HG03139 (cell line): ENCODE data around the gene DUSP15.
"Not testable (repeated sequence)": the region's sequence is repeated elsewhere in the genome, so short reads cannot be mapped to it uniquely, and the experiment has no call there.

Source experiments
- ATAC-seq: cut with Tn5 transposase; IDR thresholded peaks from one replicate; pipeline ENCODE4 v1.9.1; 2021; ENCODE audit not compliant: unreplicated experiment

The DUSP15 gene, protein sequence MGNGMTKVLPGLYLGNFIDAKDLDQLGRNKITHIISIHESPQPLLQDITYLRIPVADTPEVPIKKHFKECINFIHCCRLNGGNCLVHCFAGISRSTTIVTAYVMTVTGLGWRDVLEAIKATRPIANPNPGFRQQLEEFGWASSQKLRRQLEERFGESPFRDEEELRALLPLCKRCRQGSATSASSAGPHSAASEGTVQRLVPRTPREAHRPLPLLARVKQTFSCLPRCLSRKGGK

DNA sequence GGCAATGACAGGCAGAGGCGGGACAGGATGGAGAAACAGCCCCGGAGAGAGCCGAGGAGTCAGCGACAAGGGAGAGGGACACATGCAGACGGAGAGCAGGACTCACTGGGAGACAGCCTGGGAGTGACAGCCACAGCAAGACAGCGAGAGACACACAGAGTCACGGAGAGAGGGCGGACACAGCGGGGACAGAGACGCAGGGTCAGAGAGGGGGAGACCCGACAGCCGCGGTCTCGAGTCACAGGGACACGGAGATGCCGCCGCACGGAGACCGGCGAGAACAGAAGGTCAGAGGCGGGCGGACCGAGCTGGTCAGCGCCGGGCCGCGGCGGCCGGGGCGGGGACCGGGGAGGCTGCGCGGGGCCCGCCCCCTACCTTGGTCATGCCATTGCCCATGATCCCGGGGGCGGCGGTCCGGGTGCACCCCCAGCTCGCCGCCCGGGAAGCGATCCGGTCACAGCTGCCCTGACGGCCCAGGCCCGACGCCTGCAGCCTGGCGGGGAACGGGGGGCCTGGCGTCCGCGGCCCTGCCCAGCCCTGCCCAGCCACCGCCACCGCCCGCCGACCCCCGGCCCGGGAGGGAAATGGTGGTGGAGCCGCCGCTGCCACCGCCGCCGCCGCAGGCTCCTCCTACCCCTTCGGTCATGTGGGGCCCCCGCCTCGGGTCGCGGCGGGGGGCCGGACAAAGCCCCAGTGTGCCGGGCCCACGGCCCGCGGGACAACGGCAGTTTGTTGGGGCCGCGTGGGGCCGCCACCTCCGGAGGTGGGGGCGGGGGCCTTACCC lies at the start of gene DUSP15, which contains the start of gene TTLL9:
DUSP15 (minus strand) TSS at position 586 of the 784 bp plus-strand sequence; CDS start at position 396, 190 bp downstream.
TTLL9 (plus strand) TSS at position 693 of the 784 bp plus-strand sequence. CDS start 493 bp downstream, outside the sequence.
- no peak for ATAC-seq

DNA sequence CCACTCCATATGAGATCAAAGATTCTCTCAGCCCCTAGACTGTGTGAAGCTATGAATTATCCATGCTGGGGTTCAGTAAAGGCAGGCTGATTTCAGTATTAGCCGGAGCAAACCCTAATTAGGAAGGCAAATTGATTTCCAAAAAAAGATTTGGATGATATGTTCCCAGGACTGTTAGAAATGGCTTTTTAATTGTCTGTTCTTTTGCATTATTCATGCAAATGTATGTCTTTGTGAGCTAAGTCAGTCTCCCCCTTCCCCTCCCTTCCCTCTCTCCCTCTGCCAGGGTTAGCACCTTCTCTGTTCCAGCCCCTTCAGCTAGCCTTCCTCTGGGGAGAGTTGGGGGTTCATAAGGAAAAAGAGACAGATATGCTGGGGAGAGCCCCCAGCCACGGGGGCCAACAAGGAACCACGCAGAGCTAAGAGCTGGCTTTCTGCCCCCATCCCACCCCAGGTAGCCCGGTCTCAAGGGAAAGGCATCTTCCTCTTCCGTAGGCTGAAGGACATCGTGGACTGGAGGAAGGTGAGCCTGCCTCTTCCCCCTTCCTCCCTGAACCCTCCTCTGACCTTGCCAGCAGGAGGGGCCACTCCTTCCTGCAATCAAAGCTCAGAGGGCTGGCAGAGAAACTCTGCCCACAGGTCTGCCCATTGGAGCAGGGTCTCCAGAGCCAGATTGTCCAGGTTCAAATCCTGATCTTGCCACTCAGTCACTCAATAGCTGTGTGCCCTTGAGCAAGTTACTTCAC lies 49.3 kb upstream of the DUSP15 start:
- no peak for ATAC-seq

DNA sequence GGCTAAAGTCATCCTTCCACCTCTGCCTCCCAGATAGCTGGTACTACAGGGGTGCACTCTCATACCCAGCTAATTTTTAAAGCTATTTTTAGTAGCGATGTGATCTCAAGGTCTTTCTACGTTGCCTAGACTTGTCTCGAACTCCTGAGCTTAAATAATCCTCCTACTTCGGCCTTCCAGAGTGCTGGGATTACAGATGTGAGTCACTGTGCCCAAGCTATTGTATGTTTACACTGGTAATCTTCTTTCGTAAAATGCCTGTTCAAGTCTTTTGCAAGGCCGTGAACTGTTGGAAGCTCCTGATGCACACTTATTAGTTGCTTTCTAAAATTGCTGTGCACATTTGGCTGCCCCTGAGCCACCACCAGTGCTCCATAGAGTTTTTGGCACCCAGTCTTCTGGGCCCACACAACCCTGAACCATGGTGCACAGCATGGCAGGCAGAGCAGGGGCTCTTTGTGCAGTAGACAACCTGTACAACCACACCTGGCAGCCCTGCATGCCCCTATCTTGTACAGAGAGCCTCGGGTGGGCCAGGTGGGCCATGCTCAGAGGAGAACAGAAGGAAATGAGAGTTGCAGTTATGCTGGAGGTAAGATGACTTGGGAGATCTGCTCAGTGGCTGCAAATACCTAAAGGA lies 48.3 kb upstream of the DUSP15 start:
- ATAC-seq, result no peak

DNA sequence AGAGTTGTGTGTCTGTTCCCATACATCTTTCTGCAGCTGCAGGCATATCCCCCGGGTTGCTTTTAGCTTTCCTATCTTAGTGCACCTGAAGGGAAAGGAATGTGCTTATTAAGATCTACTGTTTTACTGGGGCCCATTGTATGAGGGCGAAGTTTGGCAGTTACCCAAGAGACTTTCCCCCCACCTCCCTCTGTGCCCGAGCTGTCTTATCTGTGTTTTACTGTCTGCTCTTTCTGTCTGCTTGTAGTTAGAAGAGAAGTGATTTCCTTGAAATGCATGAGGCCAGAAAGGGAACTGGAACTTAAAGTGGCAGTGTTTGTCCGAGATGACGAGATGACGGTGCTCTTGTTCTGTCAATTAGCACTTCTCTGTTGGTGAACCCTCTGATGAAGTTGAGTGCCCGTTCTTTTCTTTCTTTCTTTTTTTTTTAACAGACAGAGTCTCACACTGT lies 47.7 kb upstream of the DUSP15 start:
- not testable (repeated sequence) for ATAC-seq

DNA sequence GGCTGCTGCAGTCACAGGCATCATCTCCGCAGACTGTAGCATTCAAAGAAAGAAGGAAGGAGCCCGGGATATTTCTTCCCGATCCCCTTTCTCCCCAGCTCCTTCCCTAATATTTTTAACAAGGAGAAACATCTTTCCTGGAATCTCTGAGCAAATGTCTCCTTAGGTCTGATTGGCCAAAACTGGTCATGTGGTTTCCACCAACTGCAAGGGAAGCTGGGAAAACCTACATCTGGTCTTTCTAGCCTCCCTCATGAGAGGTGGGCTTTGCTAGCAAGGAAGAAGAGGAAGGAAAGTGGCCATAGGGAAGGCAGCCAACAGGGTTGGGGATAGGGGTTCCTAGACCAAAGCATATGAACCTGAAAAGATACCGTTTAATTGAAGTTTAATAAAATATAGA lies 46.4 kb upstream of the DUSP15 start:
- ATAC-seq, result no peak

DNA sequence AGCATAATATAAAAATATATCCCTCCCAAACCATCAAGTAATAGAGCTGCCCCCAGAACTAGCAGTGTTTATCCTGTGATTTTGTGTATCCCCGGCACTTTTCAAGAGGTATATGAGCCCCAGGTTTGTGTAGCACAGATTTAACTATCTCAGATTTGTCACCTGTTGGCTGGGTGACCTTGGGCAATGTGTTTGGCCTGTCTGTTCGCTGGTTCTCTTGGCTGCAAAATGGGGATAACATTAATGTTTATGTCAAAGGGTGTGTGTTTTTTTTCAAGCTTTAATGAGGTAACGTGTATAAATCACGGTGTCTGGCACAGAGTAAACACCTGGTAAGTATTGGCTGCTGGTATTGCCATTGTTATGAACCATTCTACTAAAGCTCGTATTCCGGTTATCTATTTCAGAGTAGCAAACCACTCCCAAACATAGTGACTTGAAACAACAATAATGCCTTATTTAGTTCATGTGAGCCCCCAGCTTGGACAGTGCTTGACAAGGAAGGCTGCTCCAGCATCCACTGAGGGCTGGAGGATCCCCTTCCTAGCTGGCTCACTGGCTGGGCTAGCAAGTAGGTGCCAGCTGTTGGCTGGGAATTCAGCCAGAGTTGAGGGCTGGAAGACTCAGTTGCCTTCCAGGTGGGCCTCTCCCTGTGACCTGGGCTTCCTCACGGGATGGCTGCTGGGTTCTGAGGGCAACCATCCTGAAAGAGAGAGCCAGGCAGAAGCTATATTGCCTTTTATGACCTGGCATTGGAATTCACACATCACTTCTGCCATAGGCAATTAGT lies 45.4 kb upstream of the DUSP15 start:
- ATAC-seq, result no peak

DNA sequence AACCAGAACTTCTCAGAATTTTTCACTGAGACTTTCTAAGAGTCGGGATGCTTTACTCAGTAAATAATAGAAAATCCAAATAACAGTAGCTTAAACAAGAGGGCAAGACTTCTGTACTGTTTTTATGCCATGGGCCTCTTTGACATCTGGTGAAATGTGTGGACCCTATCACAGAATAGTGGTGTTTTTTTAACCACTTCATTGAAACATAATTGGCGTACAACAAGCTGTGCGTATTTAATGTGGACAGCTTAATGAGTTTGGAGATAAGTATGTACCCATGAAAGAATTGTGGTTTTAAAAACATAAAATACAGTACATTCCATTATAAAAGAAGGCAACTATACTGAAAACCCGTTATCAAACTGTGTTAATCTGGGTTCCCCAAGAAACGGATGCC lies 43.8 kb upstream of the DUSP15 start:
- ATAC-seq, result no peak

DNA sequence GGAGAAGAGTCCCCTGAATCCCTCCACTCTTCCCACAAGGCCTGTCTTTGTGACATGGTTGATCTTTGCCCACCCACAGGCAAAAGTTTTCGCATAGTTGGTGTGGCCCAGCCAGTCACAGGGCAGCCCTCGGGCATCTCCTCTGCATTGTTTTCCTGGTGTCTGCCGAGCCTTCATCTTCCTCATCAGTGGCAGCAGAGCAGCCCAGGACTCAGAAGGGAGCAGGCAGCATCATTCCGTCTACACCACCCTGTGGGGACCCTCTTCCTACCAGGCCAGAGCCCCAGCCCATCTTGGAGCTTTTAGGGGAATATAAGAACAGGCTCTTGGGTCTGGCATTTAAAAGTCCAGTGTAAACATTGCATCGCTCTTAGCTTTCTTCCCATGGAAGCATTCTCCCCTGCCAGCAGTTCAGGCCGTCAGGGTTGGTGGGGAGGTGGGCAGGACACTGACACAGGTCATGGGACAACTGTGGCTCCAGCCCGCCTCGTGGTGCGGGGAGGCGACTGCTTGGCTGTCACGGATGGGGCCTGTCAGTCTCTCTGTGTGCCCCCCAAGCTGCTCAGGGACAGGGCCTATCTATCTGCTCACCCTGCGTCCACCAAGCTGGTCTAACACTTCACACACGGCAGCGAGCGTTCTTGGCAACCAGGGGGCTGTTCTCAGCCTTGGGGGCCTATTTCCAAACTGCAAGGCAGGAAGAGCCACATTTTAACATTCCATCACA lies 43.3 kb upstream of the DUSP15 start:
- no peak for ATAC-seq

DNA sequence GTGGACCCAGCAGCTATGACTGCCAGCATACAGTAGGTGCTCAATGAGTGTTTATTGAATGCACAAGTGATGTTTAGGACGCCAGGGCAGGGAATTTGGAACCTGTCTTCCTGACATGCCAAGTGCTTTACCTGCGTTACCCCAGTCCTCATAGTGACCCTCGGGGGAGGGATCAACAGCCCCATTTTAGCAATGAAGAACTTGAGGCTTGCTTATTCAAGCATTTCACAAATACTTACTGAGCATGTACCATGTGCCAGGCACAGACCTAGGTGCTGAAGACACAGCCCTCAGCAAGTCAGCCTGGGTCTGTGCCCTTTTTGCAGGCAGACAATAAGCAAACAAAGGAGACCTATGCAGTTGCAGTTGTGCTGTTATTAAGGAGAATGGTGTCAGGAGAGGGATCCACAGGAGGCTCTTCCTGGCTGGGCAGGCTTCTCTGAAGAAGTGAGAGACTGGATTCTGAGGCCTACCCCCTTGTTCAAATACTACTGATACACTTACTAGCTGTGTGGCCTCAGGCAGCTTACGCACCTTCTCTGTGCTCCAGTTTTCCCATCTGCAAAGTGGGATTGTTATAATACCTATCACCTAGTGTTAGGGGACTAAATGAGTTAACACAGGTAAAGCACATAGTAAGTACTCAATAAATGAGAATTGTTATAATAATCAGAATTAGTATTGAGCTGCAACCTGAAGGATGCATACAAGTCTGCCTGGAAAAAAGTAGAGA lies 39.9 kb upstream of the DUSP15 start:
- ATAC-seq, result no peak

DNA sequence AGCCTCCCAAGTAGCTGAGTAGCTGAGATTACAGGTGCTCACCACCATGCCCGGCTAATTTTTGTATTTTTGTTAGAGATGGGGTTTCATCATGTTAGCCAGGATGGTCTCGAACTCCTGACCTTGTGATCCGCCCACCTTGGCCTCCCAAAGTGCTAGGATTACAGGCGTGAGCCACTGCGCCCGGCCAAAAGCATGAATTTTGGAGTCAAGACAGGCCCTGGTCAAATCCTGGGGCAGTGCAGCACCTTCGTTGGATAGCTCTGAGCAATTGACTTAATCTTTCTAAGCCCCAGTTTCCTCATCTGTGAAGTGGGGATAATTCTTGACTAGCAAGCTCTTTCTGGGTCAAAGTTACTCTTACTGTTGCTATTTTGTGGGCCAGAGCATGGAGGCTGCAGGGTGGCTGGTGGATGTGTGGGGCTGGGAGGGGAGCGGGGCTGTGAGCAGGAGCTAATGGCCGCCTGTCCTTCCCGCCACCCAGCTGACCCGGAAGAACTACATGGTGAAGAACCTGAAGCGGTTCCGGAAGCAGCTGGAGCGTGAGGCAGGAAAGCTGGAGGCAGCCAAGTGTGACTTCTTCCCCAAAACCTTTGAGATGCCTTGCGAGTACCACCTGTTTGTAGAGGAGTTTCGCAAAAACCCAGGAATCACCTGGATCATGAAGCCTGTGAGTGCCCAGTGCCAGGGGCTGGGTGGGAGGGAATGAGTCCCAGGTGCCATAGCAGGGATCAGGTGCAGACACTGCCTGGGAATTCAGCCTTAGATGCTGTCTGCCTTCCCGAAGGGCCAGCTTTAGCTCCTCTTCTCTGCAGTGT lies 39.1 kb upstream of the DUSP15 start:
- ATAC-seq, result no peak

DNA sequence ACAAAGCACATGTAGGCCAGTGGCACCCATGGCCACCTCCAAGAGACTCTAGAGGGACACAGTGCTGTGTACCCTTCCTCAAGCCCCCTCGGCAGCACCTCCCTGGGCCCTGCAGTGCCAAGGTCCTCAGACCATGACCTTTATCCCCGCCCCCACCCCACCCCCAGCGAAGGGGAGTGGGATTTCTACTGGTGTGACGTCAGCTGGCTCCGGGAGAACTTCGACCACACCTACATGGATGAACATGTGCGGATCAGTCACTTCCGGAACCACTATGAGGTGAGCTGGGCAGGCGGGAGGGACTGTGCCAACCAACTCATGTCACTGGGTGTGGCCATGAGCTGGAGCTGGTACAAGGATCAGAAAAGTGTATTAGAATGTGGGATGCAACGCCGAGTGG lies 38.1 kb upstream of the DUSP15 start:
- no peak for ATAC-seq

DNA sequence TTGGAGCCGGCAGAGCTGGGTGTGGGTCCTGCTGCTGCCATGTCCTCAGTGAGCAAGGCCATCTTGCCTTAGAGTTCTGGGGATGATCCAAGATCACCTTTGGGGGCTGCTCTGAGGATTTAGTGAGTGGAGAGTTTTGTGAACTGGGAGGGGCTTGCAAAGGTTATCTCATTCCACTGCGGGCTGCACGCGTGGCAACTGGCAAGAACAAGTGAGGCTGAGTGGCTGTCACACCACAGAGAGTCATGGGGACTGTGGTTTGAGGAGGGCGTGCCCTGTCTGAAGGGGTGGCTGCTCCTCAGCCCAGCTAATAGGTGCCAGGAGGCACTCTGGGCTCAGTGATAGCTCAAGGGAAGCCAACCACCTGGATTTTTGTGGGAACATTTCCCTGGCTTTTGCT lies 37.7 kb upstream of the DUSP15 start:
- no peak for ATAC-seq

DNA sequence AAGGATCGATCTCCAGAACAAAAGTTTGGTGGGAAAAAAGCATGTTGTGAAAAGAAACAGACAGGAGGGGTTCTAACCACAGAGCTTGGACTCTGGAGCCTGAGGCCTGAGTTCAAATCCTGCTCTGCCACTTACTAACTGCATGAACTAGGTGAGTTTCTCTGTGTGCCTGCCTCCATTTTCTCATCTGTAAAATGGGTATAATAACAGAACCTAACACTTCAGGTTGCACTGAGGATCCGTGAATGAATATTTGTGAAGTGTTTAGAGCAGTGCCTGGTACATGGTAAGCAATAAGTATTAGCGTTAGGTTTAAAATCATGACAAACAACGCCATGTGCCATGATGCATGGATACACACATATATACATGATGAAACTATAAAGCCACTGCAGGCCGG lies 36.7 kb upstream of the DUSP15 start:
- ATAC-seq, result no peak

DNA sequence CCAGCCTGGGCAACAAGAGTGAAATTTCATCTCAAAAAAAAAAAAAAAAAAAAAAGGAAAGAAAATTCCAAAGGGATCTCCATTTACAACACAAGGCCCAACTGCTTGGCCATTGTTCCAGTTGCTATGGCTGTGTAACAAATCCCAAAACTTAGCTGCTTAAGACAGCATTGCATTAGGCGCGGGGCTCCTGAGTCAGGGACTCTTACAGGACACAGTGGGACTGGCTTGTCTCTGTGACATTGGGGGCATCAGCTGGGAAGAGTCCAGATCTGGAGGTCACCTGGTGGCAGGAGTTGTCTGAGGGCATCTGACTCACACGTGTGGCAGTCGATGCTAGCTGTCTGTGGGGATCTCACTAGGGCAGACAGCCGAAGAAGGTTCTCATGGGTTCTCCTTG lies 35.7 kb upstream of the DUSP15 start:
- ATAC-seq, result no peak

DNA sequence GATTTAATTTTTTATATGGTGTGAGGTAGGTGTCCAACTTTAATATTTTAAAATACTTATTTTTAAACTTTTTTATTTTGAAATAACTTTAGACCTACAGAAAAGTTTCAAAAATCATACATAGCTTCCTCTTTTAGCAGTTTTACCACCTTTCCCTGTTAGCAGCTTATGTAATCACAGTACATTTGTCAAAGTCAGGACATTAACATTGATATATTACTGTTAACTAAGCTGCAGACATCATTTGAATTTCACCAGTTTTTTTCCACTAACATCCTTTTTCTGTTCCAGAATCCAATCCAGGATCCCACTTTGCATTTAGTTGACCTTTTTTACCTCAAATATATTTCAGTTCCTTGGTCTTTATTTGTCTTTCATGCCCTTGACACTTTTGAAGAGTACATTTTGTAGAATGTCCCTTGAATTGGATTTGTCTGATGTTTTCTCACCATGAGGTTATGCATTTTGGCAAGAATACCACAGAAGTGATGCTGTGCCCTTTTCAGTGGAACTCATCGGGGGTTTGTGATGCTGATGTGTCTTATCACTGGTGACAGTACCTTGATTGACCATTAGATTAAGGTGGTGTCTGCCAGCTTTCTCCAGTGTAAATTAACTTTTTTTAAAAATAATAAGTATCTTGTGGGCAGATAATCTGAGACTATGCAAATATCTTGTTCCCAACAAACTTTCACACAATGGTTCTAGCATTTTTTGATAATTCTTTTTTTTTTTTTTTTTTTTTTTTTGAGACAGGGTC lies 33.5 kb upstream of the DUSP15 start:
- no peak for ATAC-seq

DNA sequence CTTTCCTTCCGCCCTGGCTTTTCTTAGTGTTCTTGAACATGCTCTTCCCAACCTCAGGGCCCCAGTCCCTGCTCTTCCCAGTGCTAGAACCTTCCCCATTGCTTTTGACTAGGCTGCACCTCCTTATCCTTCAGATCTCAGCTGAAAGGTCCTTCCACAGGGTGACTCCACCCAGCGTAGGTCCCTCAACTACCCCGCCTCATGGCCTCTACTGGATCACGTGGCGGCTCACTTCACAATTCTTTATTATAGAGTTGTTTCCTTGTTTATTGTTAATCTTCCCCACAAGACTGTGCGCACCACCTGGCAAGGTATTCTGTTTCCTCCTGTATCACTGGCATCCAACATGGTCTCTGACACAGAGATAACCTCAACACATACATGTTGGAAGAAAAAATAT lies 31.3 kb upstream of the DUSP15 start:
- no peak for ATAC-seq

DNA sequence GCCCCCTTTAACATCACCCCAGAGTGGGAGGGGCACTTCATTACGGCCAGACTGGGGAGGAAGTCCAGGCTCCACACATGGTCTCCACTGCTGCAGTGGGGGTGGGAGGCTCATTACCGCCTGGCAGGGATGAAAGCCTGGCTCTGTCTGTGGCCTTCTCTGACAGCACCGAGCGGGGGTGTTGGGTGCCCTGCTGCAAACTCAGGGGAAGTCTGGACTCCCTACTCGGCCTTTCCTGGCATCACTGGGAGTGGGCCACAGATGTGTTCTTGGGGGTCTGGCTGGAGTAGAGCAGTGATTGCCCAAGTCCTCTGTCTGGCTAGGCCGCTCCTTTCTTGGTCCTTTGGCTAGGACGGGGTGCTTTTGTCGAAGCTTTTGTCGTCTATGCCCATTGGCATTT lies 27.2 kb upstream of the DUSP15 start:
- no peak for ATAC-seq

DNA sequence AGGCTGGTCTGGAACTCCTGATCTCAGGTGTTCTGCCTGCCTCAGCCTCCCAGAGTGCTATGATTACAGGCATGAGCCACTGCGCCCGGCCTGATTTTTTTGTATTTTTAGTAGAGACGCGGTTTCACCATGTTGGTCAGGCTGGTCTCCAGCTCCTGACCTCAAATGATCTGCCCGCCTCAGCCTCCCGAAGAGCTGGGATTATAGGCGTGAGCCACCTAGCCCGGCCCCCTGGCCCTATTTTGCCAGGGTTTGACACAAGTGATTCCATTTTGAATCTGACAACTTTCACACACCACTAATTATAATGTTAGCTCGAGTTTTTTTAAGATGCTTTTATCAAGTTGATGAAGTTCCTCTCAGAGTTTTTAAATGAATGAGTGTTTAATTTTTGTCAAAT lies 25.7 kb upstream of the DUSP15 start:
- ATAC-seq, result no peak
